Hepatocyte (in vitro differentiated cells): ENCODE data around the gene ZNF423. TPM values are rescaled to one million over a fixed set of nuclear protein-coding genes. Genes with fewer than 3 reads are reported as not detected.

Source experiments
- DNase-seq: peaks from one replicate; pipeline ENCODE4 v3.0.0-alpha.2; 2016; ENCODE audit warnings: low spot score
- H2AFZ ChIP-seq: fragments of 200-600 bp; sonication (generic); 2 replicates; pipeline ENCODE4 v1.6.0; 2016; ENCODE audit warnings: antibody characterized with exemption, mild to moderate bottlenecking
- H3K27ac ChIP-seq: fragments of 200-600 bp; sonication (generic); 2 replicates; pipeline ENCODE4 v1.5.1; 2016; ENCODE audit warnings: mild to moderate bottlenecking
- H3K27me3 ChIP-seq: fragments of 200-600 bp; sonication (generic); 2 replicates; pipeline ENCODE4 v1.6.1; 2016
- H3K36me3 ChIP-seq: fragments of 200-600 bp; sonication (generic); replicated peaks from 2 replicates; pipeline ENCODE4 v1.5.1; 2016; ENCODE audit warnings: low read depth; ENCODE audit not compliant: insufficient read depth
- H3K4me1 ChIP-seq: fragments of 200-600 bp; sonication (generic); 2 replicates; pipeline ENCODE4 v1.5.1; 2016; ENCODE audit warnings: mild to moderate bottlenecking, moderate library complexity; ENCODE audit not compliant: insufficient read depth
- H3K4me2 ChIP-seq: fragments of 200-600 bp; sonication (generic); 2 replicates; pipeline ENCODE4 v1.6.0; 2016
- H3K4me3 ChIP-seq: fragments of 200-600 bp; sonication (generic); 2 replicates; pipeline ENCODE4 v1.5.1; 2016; ENCODE audit warnings: mild to moderate bottlenecking
- H3K79me2 ChIP-seq: fragments of 200-600 bp; sonication (generic); 2 replicates; pipeline ENCODE4 v1.6.0; 2017; ENCODE audit warnings: mild to moderate bottlenecking
- H3K9me2 ChIP-seq: fragments of 200-600 bp; sonication (generic); replicated peaks from 2 replicates; pipeline ENCODE4 v1.6.0; 2017; ENCODE audit warnings: mild to moderate bottlenecking; ENCODE audit not compliant: insufficient read depth
- H3K9me3 ChIP-seq: fragments of 200-600 bp; sonication (generic); 2 replicates; pipeline ENCODE4 v1.5.1; 2016; ENCODE audit warnings: low read depth, mild to moderate bottlenecking
- H4K20me1 ChIP-seq: fragments of 200-600 bp; sonication (generic); 2 replicates; pipeline ENCODE4 v1.6.0; 2016; ENCODE audit warnings: mild to moderate bottlenecking; ENCODE audit not compliant: insufficient read depth, poor library complexity, severe bottlenecking
- EZH2 ChIP-seq: fragments of 200-600 bp; sonication (generic); IDR thresholded peaks from 2 replicates; pipeline ENCODE4 v1.6.1; 2016; ENCODE audit warnings: antibody characterized with exemption, mild to moderate bottlenecking, borderline replicate concordance
- EZH2phosphoT487 ChIP-seq: fragments of 200-600 bp; sonication (generic); IDR thresholded peaks from one replicate; pipeline ENCODE4 v1.6.1; 2018; ENCODE audit warnings: antibody characterized with exemption, mild to moderate bottlenecking, low read depth, moderate library complexity; ENCODE audit not compliant: unreplicated experiment, severe bottlenecking
- WGBS: methylation state at CpG from one replicate; pipeline ENCODE4 v1.1.6; 2016; ENCODE audit warnings: low lambda C conversion rate; ENCODE audit errors: missing lambda C conversion rate; 5-methylcytosine and 5-hydroxymethylcytosine counted together
- polyA plus RNA-seq: library from polyadenylated mRNA; unstranded; fragments of >200 nt; fragmentation: Nextera tagmentation; extraction: Ambion mirVana; gene quantifications from 2 replicates; pipeline ENCODE4 v1.2.1, GENCODE V29; 2016
- total RNA-seq: library from RNA; depleted of rRNA; stranded (reverse); fragments of >200 nt; gene quantifications from 2 replicates; pipeline ENCODE4 v1.2.3, GENCODE V29; 2014
- TF ChIP-seq, protein P1 (sequence below): fragments of 200-600 bp; sonication (generic); IDR thresholded peaks from 2 replicates; pipeline ENCODE4 v1.5.1; 2016; ENCODE audit warnings: antibody characterized with exemption, mild to moderate bottlenecking; ENCODE audit not compliant: poor library complexity

Gene ZNF423
- total and polyA plus RNA-seq, 2 experiments from 2014 or later: 9.6 to 11.8 TPM

DNA sequence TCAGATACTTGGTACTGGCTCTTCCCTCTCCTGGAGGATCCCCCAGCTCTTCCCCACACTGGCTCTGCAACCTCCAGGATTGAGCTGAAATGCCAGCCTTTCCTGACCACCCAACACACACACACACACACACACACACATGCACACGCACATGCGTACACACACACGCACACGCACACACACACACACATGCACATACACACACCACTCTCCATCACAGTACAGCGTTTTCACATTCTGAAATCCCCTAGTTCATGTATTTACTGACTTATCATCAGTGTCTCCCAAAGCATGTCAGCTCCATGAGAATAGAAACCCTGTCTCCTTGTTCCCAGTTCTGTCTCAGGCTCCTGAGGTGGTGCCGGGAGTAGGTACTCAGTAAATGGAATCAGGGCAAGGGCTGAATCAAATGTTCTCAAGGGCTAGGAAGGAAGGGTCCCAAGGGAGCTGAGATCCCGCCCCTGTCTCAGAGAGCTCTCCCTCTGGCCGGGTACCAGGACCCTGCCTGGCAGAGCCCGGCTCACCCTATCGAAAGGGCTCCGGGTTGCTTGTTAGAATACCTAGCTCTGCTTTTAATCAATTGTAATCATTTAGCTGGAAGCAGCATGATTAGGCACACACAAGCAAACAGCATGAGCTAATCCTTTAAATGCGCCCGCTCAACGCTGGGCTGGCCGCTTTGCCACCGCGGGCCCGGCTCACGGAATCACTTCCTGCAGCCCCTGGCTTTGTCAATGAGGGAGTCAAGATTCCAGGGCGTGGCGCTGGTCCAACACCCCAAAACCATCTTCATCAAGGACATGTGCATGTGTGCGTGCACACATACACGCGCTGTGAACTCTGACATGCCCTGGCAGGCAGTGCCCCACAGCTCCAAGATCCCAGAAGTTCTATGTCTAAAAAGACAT lies 341.6 kb downstream of the ZNF423 start:
- no peaks in the 10 kb centered on the region for H3K36me3 ChIP-seq
- no peaks in the 10 kb centered on the region for H3K9me2 ChIP-seq
- no peaks in the 10 kb centered on the region for H3K27me3 ChIP-seq
- H2AFZ ChIP-seq: no peak overlapping the region
- no peak overlapping the region for H3K27ac ChIP-seq
- DNase-seq: no peak
- H3K4me1 ChIP-seq: no peaks in the 10 kb centered on the region
- H3K4me2 ChIP-seq: no peak overlapping the region
- H3K4me3 ChIP-seq: no peak overlapping the region
- H3K79me2 ChIP-seq: no peaks in the 10 kb centered on the region
- no peaks in the 10 kb centered on the region for H4K20me1 ChIP-seq
- no peak for TF ChIP-seq EZH2
- TF ChIP-seq EZH2phosphoT487: no peak
- TF ChIP-seq, protein P1, sequence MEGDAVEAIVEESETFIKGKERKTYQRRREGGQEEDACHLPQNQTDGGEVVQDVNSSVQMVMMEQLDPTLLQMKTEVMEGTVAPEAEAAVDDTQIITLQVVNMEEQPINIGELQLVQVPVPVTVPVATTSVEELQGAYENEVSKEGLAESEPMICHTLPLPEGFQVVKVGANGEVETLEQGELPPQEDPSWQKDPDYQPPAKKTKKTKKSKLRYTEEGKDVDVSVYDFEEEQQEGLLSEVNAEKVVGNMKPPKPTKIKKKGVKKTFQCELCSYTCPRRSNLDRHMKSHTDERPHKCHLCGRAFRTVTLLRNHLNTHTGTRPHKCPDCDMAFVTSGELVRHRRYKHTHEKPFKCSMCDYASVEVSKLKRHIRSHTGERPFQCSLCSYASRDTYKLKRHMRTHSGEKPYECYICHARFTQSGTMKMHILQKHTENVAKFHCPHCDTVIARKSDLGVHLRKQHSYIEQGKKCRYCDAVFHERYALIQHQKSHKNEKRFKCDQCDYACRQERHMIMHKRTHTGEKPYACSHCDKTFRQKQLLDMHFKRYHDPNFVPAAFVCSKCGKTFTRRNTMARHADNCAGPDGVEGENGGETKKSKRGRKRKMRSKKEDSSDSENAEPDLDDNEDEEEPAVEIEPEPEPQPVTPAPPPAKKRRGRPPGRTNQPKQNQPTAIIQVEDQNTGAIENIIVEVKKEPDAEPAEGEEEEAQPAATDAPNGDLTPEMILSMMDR: no peak
- H3K9me3 ChIP-seq: no peaks in the 10 kb centered on the region
- WGBS: 92% methylated on average over 24 of the region's 24 CpGs

DNA sequence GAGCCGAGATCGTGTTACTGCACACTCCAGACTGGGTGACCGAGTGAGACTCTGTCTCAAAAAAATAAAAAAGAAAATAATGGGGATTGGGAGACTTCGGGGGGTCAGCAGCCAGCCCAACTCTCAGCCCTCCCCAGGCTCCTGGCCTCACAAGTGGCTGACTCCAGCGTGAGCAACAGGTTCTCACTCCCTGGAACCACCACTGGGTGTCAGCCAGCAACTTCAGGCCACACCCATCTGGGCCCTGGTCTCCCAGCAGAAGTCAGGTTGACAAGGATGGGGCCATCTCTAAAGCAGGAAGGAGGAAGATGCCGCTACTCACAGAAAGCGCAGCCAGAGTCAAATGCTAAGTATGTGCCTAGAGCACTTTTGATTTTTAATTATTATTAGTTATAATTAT lies 342.9 kb downstream of the ZNF423 start:
- Histone ChIP-seq H3K9me2 (no peaks in the 10 kb centered on the region), H3K4me3 (no peak overlapping the region), H3K27me3 (no peaks in the 10 kb centered on the region), H4K20me1 (no peaks in the 10 kb centered on the region), H2AFZ (no peak overlapping the region), H3K27ac (no peak overlapping the region), H3K79me2 (no peaks in the 10 kb centered on the region), H3K4me1 (no peaks in the 10 kb centered on the region), H3K36me3 (no peaks in the 10 kb centered on the region), H3K4me2 (no peak overlapping the region), H3K9me3 (no peaks in the 10 kb centered on the region)
- TF ChIP-seq, protein P1: peak; percentile 25
- no peak for TF ChIP-seq EZH2
- peak; percentile 38 for DNase-seq
- 86% methylated on average over 7 of the region's 7 CpGs for WGBS

DNA sequence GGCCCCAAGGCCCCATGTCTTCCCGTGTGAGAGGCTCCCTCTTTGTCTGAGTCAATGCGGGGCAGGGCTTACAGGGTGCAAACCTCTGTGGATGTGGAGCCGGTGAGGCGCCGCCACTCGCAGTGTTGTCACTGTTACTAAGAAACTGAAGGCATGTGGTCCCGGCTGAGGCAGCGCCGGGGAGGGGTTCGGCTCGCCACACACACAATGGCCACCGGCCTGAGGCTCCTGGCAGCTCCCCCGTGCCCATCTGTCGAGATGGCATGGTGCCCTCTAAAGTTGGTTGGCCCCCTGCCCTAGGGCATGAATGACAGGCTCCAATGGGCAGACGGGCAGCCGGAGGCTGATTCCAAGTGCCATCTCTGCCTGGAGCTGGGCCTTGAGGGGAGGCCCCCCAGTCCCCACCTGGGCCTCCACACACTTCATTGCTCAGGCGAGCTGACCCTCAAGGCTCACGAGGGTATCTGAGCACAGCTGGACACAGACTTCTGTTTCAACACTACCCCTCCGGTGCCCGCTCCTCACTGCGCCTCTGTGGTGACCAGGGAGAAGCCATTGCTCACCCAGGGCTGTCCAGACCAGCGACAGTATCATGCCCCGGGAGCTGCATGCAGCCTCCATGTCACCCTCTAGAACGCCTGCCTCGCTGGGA lies 345.1 kb downstream of the ZNF423 start:
- Histone ChIP-seq H3K4me2 (no peak overlapping the region), H3K79me2 (no peaks in the 10 kb centered on the region), H3K4me1 (no peaks in the 10 kb centered on the region), H4K20me1 (no peaks in the 10 kb centered on the region), H3K27ac (no peak overlapping the region), H2AFZ (no peak overlapping the region), H3K9me3 (no peaks in the 10 kb centered on the region), H3K4me3 (no peak overlapping the region), H3K9me2 (no peaks in the 10 kb centered on the region), H3K27me3 (no peaks in the 10 kb centered on the region), H3K36me3 (no peaks in the 10 kb centered on the region)
- TF ChIP-seq EZH2 (no peak), EZH2phosphoT487 (no peak)
- TF ChIP-seq, protein P1: no peak
- 92% methylated on average over 23 of the region's 25 CpGs for WGBS
- no peak for DNase-seq
